ENCODE results near the gene SLC6A9. TPM values are rescaled to one million over a fixed set of nuclear protein-coding genes. Genes with fewer than 3 reads are reported as not detected.

The SLC6A9 gene
- total RNA-seq, 1 experiment from 2014 or later, result 30.1 TPM

GRCh38 chr1:43947061-43947873, 84.0 kb downstream of the SLC6A9 start:
- Histone ChIP-seq H3K9me3 (ENCODE audit: control insufficient read depth, low read depth, low read length) (no peaks in the 10 kb centered on the region), H3K79me1 (ENCODE audit: insufficient read depth, low read depth, low read length, poor library complexity, severe bottlenecking) (no peaks in the 10 kb centered on the region), H3K4me2 (ENCODE audit: insufficient read depth, insufficient read length, low read length) (peak overlapping the region; percentile 63), H2AK5ac (ENCODE audit: insufficient read length, low read length) (no peak overlapping the region), H2BK15ac (ENCODE audit: low read depth, low read length) (no peak overlapping the region), H4K8ac (replicated peaks; ENCODE audit: insufficient read length, low read depth, low read length) (no peak overlapping the region), H3T11ph (ENCODE audit: low read length) (no peak overlapping the region), H3K4ac (ENCODE audit: low read depth, low read length) (no peak overlapping the region), H3K27me3 (ENCODE audit: insufficient read depth, low read length) (no peaks in the 10 kb centered on the region), H2BK120ac (ENCODE audit: low read depth, low read length, poor library complexity, severe bottlenecking) (no peak overlapping the region), H3K79me2 (ENCODE audit: insufficient read depth, low read length) (no peaks in the 10 kb centered on the region), H3K9ac (ENCODE audit: extremely low read depth, insufficient read length, low read length) (peak overlapping the region; percentile 50), H3K23ac (ENCODE audit: insufficient read length, low read depth, low read length) (no peak overlapping the region), H3K27ac (ENCODE audit: insufficient read length, low read depth, low read length) (no peak overlapping the region), H2BK20ac (ENCODE audit: low read depth, low read length, poor library complexity, severe bottlenecking) (no peak overlapping the region), H3K4me1 (ENCODE audit: insufficient read depth, low read length) (no peaks in the 10 kb centered on the region), H2BK5ac (ENCODE audit: insufficient read length, low read length) (no peak overlapping the region), H3K14ac (ENCODE audit: insufficient read depth, low read length) (no peak overlapping the region), H3K56ac (ENCODE audit: insufficient read length, low read depth, low read length) (no peak overlapping the region), H2AFZ (ENCODE audit: low read length) (no peak overlapping the region), H4K20me1 (ENCODE audit: control insufficient read depth, insufficient read depth, insufficient read length) (no peaks in the 10 kb centered on the region), H4K91ac (ENCODE audit: insufficient read length, low read depth, low read length) (no peak overlapping the region), H2BK12ac (ENCODE audit: insufficient read length, low read depth, low read length) (no peak overlapping the region), H3K23me2 (ENCODE audit: insufficient read length, low read depth, low read length, poor library complexity, severe bottlenecking) (peaks cover 10% of the 10 kb centered on the region), H3K18ac (ENCODE audit: insufficient read length, low read depth, low read length) (no peak overlapping the region), H4K5ac (ENCODE audit: insufficient read length, low read depth, low read length) (no peak overlapping the region)
- DNase-seq, result no peak
- Mint-ChIP-seq H3K27me3 (ENCODE audit: low read depth) (no peaks in the 10 kb centered on the region; the same call in 1 of the 2 replicates), H3K4me3 (peak overlapping the region; percentile 84 to 88), H3K4me1 (peaks cover 26 to 34% of the 10 kb centered on the region in 2 experiments), H3K36me3 (ENCODE audit: insufficient read depth in 1 of 3, low read depth in 3 of 3) (peaks cover 0 to 9% (median 7%) of the 10 kb centered on the region in 3 experiments; a peak in 6 of 7 replicates), H3K27ac (peak overlapping the region in 2 of 3 experiments; percentile 94 to 98; a peak in 4 of 7 replicates), H3K9me3 (no peaks in the 10 kb centered on the region)
- TF ChIP-seq, protein P1, sequence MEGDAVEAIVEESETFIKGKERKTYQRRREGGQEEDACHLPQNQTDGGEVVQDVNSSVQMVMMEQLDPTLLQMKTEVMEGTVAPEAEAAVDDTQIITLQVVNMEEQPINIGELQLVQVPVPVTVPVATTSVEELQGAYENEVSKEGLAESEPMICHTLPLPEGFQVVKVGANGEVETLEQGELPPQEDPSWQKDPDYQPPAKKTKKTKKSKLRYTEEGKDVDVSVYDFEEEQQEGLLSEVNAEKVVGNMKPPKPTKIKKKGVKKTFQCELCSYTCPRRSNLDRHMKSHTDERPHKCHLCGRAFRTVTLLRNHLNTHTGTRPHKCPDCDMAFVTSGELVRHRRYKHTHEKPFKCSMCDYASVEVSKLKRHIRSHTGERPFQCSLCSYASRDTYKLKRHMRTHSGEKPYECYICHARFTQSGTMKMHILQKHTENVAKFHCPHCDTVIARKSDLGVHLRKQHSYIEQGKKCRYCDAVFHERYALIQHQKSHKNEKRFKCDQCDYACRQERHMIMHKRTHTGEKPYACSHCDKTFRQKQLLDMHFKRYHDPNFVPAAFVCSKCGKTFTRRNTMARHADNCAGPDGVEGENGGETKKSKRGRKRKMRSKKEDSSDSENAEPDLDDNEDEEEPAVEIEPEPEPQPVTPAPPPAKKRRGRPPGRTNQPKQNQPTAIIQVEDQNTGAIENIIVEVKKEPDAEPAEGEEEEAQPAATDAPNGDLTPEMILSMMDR (conservative IDR thresholded peaks at IDR 0.05), result no peak
- WGBS (ENCODE audit: extremely low coverage, insufficient read length, low lambda C conversion rate), result no CpG with 5 or more reads among the region's 27 CpGs

Other genes starting within 250 kb of the SLC6A9 start
- gene ARTN, start 97.7 kb downstream of the SLC6A9 start, total RNA-seq (2021), result 10.6 and 11.6 TPM in 2 replicates
- gene IPO13, start 84.5 kb downstream of the SLC6A9 start, total RNA-seq (2021), result 22.0 and 24.5 TPM in 2 replicates
- gene DPH2, start 61.5 kb downstream of the SLC6A9 start, total RNA-seq (2021), result 74.4 and 79.6 TPM in 2 replicates
- 127 and 131 TPM in 2 replicates for gene ATP6V0B, start 56.5 kb downstream of the SLC6A9 start, total RNA-seq (2021)
- 70.9 and 74.0 TPM in 2 replicates for gene B4GALT2, start 52.3 kb downstream of the SLC6A9 start, total RNA-seq (2021)
- gene CCDC24, start 39.9 kb downstream of the SLC6A9 start, total RNA-seq (2021), result 11.8 and 12.4 TPM in 2 replicates
- 0.09 TPM in 2 replicates for gene KLF17, start 87.4 kb upstream of the SLC6A9 start, total RNA-seq (2021)
- 0.07 and 0.18 TPM in 2 replicates for gene KLF18, start 110.2 kb upstream of the SLC6A9 start, total RNA-seq (2021)
- gene DMAP1, start 182.0 kb upstream of the SLC6A9 start, total RNA-seq (2021), result 54.7 and 55.3 TPM in 2 replicates

Measured in H9 (cell line).